Karpas-422 (cell line): ENCODE measurements around the gene GSK3A. TPM values are rescaled to one million over a fixed set of nuclear protein-coding genes. Genes with fewer than 3 reads are reported as not detected.

Experiments
- DNase-seq: peaks from one replicate; pipeline ENCODE4 v3.0.0-alpha.2; 2015
- H2AFZ ChIP-seq: fragments of 200-600 bp; sonication (generic); 2 replicates; pipeline ENCODE4 v1.6.1; 2014; ENCODE audit warnings: antibody characterized with exemption, low read length, mixed read lengths
- H3K27ac ChIP-seq: fragments of 200-600 bp; sonication (generic); 2 replicates; pipeline ENCODE4 v1.5.1; 2014; ENCODE audit warnings: mild to moderate bottlenecking, low read length, moderate library complexity
- H3K27me3 ChIP-seq: fragments of 200-600 bp; sonication (generic); 2 replicates; pipeline ENCODE4 v1.6.1; 2014; ENCODE audit warnings: low read length, mixed read lengths
- H3K36me3 ChIP-seq: fragments of 200-600 bp; sonication (generic); 2 replicates; pipeline ENCODE4 v1.6.1; 2014; ENCODE audit warnings: low read length, mixed read lengths; ENCODE audit not compliant: insufficient read depth
- H3K4me1 ChIP-seq: fragments of 200-600 bp; sonication (generic); 2 replicates; pipeline ENCODE4 v1.6.1; 2014; ENCODE audit warnings: mild to moderate bottlenecking, low read length, mixed read lengths
- H3K4me2 ChIP-seq: fragments of 200-600 bp; sonication (generic); 2 replicates; pipeline ENCODE4 v1.6.1; 2014; ENCODE audit warnings: low read length, low read depth, mild to moderate bottlenecking; ENCODE audit not compliant: poor library complexity, severe bottlenecking
- H3K4me3 ChIP-seq: fragments of 200-600 bp; sonication (generic); 2 replicates; pipeline ENCODE4 v1.5.1; 2014; ENCODE audit warnings: mild to moderate bottlenecking, antibody characterized with exemption, low read length, mixed read lengths
- H3K79me2 ChIP-seq: fragments of 200-600 bp; sonication (generic); 2 replicates; pipeline ENCODE4 v1.6.1; 2014; ENCODE audit warnings: mild to moderate bottlenecking, low read length, mixed read lengths
- H3K9ac ChIP-seq: fragments of 200-600 bp; sonication (generic); 2 replicates; pipeline ENCODE4 v1.6.0; 2014; ENCODE audit warnings: low read length
- H3K9me2 ChIP-seq: fragments of 200-600 bp; sonication (generic), shearing (Covaris generic); replicated peaks from 2 replicates; pipeline ENCODE4 v1.6.0; 2014; ENCODE audit warnings: mild to moderate bottlenecking, low read length, moderate library complexity; ENCODE audit not compliant: insufficient read depth
- H3K9me3 ChIP-seq: fragments of 300-700, 200-600 bp; sonication (generic); 2 replicates; pipeline ENCODE4 v1.6.1; 2014; ENCODE audit warnings: low read length, mixed read lengths
- H4K20me1 ChIP-seq: fragments of 200-600 bp; sonication (generic); 2 replicates; pipeline ENCODE4 v1.6.1; 2014; ENCODE audit warnings: mild to moderate bottlenecking, antibody characterized with exemption, low read length, low read depth; ENCODE audit not compliant: insufficient read depth
- total RNA-seq: library from RNA; depleted of rRNA; stranded (reverse); fragments of >200 nt; shearing (Covaris generic); gene quantifications from 2 replicates; pipeline ENCODE4 v1.2.3, GENCODE V29; 2014; ENCODE audit warnings: low replicate concordance

Gene GSK3A
- total RNA-seq, 1 experiment from 2014 or later: 29.3 TPM

DNA sequence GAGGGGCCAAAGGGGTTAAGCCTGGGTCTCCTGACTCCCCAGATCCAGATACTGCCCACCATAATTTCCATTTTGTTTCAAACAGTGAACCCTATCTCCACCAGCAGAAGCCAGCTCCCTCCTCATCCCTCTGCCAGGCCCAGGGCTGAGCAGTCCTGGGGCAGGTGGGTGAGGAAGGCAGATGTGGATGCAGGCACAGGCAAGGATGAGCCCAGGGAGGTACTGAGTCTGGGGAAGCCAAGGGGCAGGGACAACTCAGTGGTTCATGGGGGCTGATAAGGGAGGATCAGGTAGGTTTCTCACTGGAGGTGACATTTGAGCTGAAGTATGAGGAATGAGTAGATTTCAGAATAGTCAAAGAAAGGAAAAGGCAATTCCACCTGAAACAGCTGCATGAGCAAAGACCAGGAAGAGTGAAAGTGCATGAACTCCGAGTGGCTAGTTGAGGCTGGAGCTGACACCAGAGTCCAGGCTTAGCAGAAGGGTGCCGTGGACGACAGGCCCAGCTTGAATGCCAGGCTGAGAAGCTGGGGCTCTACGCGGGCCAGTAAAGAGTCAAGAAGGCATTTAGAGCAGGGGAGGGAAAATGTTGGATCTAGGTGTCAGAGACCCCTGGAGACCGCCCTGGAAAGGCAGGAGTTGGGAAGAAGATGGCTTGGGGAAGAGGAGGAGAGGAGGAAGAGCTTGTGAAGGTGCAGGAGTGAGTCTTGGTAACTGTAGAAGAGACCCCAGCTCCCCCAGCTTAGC, 36.9 kb upstream of the GSK3A start:
- DNase-seq: no peak
- Histone ChIP-seq H3K9me2 (no peaks in the 10 kb centered on the region), H3K9me3 (no peaks in the 10 kb centered on the region), H3K36me3 (no peaks in the 10 kb centered on the region), H3K4me2 (peak overlapping the region; percentile 95), H3K79me2 (peaks cover 5% of the 10 kb centered on the region; the same call in 1 of the 2 replicates), H3K9ac (peak overlapping the region; percentile 91), H3K4me3 (peak overlapping the region; percentile 89), H3K4me1 (peaks cover 41% of the 10 kb centered on the region), H3K27ac (peak overlapping the region; percentile 81), H3K27me3 (no peaks in the 10 kb centered on the region), H2AFZ (no peak overlapping the region), H4K20me1 (no peaks in the 10 kb centered on the region)

DNA sequence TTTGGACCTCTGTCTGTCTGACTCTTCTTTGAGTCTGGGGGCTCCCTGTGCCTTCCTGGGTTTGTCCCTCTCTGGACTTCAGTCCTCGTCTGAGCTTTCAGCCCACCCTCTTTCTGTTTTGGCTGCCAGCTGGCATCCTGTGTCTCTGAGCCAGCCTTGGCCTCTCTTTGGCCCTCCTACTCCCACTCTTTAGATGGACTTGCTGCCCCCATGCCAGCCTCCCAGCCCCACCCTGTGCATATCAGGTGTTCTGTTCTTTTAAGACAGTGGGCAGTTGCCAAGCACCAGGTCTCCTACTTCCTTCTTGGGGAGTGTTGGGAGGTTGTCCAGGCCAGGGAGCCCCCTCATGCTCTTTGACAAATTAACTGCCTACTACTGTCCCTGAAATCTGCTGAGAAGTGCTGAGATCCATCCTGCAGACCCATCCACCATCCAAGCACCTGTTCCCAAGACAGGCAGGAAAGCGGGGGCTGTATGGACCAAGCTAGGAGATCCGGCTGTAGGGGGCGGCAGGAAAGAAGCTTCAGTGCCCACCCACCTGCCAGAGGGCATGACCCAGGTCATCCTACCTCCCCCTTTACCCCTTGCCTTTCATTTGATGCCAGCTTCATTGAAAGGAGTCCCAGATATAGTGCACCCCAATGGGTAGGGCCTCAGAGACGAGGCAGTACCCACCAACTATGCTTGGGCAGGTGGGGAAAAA, 36.2 kb upstream of the GSK3A start:
- Histone ChIP-seq H3K4me3 (no peak overlapping the region; the same call in 1 of the 2 replicates), H3K4me2 (peak overlapping the region; percentile 95), H3K36me3 (no peaks in the 10 kb centered on the region), H3K27ac (peak overlapping the region; percentile 81; the same call in 1 of the 2 replicates), H3K27me3 (no peaks in the 10 kb centered on the region), H3K79me2 (peaks cover 5% of the 10 kb centered on the region; the same call in 1 of the 2 replicates), H3K4me1 (peaks cover 41% of the 10 kb centered on the region), H3K9ac (peak overlapping the region; percentile 91; the same call in 1 of the 2 replicates), H2AFZ (no peak overlapping the region), H3K9me3 (no peaks in the 10 kb centered on the region), H3K9me2 (no peaks in the 10 kb centered on the region), H4K20me1 (no peaks in the 10 kb centered on the region)
- DNase-seq: no peak

DNA sequence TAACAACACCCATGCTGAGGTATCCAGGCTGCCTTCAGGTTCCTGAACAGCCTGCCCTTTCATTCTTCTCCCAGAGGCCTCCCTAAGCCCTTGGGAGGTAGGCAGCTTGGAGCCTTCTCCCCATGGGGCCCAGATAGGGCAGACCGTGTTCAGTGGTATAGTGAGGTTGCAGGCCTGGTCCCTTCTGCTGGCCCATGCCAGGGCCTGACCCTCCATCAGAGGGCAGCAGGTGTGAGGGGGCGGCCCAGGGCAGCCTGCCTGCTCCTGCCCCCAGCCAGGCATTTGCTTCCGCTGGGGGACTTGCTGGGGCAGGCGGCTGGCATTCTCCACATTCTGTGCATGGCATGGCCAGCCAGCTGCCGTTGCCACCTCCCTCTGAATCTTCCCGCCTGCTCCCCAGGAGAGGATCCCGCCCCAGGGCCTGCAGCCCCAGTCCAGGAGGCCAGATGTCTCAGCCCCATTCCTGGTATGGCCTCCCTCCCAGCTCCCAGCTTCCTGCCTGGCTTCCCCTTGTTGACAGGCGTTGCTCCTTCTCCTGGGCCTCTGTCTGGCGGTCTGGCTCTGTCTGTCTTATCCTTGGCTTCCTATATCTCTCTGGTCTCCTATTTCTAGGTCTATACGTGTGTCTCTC, 35.5 kb upstream of the GSK3A start:
- H3K27ac ChIP-seq: no peak overlapping the region
- no peak overlapping the region for H2AFZ ChIP-seq
- H3K36me3 ChIP-seq: no peaks in the 10 kb centered on the region
- H4K20me1 ChIP-seq: no peaks in the 10 kb centered on the region
- no peaks in the 10 kb centered on the region for H3K9me3 ChIP-seq
- H3K4me1 ChIP-seq: peaks cover 35% of the 10 kb centered on the region
- no peak overlapping the region for H3K4me3 ChIP-seq
- H3K79me2 ChIP-seq: peaks cover 5% of the 10 kb centered on the region; the same call in 1 of the 2 replicates
- H3K27me3 ChIP-seq: no peaks in the 10 kb centered on the region
- 0 out of 2 replicates have a peak overlapping the region, but pooled peaks have one; percentile 91 for H3K9ac ChIP-seq
- H3K9me2 ChIP-seq: no peaks in the 10 kb centered on the region
- DNase-seq: no peak
- no peak overlapping the region for H3K4me2 ChIP-seq

DNA sequence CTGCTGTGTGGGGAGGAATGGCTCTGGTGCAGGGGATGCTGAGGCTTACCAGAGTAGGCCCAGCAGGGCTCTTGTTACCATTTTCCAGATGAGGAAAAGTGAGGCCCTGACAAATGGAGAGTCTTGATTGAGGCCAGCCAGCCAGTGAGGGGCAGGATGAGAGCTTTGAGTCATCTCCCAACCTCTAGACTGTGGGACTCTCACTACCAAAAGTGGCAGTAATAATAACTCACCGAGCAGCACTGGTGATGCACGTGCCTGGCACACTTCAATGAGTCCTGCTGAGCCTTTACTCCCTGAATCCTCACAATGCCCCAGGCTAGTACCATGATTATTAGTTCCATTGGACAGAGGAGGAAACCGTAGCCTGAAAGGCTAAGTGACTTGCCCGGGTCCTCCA, 34.4 kb upstream of the GSK3A start:
- Histone ChIP-seq H3K4me3 (no peak overlapping the region), H3K36me3 (no peaks in the 10 kb centered on the region), H2AFZ (no peak overlapping the region), H3K4me1 (peaks cover 24% of the 10 kb centered on the region), H4K20me1 (no peaks in the 10 kb centered on the region), H3K9me2 (no peaks in the 10 kb centered on the region), H3K27ac (no peak overlapping the region), H3K9me3 (no peaks in the 10 kb centered on the region), H3K4me2 (no peak overlapping the region), H3K9ac (no peak overlapping the region), H3K27me3 (no peaks in the 10 kb centered on the region), H3K79me2 (peaks cover 5% of the 10 kb centered on the region; the same call in 1 of the 2 replicates)
- DNase-seq: no peak

GRCh38 chr19:42276284-42276683, 33.9 kb upstream of the GSK3A start:
- Histone ChIP-seq H4K20me1 (no peaks in the 10 kb centered on the region), H3K79me2 (peaks cover 9% of the 10 kb centered on the region), H3K4me3 (no peak overlapping the region), H3K9me3 (no peaks in the 10 kb centered on the region), H3K9me2 (no peaks in the 10 kb centered on the region), H3K27me3 (no peaks in the 10 kb centered on the region), H3K27ac (no peak overlapping the region), H3K36me3 (no peaks in the 10 kb centered on the region), H3K4me2 (no peak overlapping the region), H3K4me1 (peaks cover 23% of the 10 kb centered on the region), H3K9ac (0 out of 2 replicates have a peak overlapping the region, but pooled peaks have one; percentile 35), H2AFZ (no peak overlapping the region)
- DNase-seq: no peak

DNA sequence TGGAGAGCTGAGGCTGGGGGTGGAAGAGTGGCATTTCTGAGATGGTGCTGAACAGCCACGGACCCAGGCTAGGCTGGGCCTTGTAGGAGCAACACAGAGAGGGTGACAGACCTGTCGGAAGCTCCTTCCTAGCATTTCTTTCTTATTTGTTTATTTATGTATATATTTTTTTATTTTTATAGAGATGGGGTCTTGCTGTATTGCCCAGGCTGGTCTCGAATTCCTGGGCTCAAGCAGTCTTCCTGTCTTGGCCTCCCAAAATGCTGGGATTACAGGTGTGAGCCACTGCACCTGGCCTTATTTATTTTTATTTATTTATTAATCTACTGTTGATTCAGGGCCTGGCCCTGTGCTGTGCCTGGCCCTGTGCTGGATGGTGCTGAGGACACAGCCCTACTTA, 33.1 kb upstream of the GSK3A start:
- no peaks in the 10 kb centered on the region for H3K36me3 ChIP-seq
- H3K9me3 ChIP-seq: no peaks in the 10 kb centered on the region
- H3K4me1 ChIP-seq: peaks cover 27% of the 10 kb centered on the region
- H2AFZ ChIP-seq: no peak overlapping the region
- no peaks in the 10 kb centered on the region for H3K27me3 ChIP-seq
- H3K9ac ChIP-seq: no peak overlapping the region
- no peak for DNase-seq
- no peak overlapping the region for H3K4me2 ChIP-seq
- H3K4me3 ChIP-seq: no peak overlapping the region
- H4K20me1 ChIP-seq: no peaks in the 10 kb centered on the region
- no peaks in the 10 kb centered on the region for H3K9me2 ChIP-seq
- no peak overlapping the region for H3K27ac ChIP-seq
- peaks cover 14% of the 10 kb centered on the region for H3K79me2 ChIP-seq

- peaks cover 18% of the 10 kb centered on the region for H3K79me2 ChIP-seq
- H3K4me2 ChIP-seq: no peak overlapping the region
- peaks cover 30% of the 10 kb centered on the region for H3K4me1 ChIP-seq
Measured at GRCh38 chr19:42275103-42275502, 32.7 kb upstream of the GSK3A start.

More at GRCh38 chr19:42275103-42275502, 32.7 kb upstream of the GSK3A start:
- no peaks in the 10 kb centered on the region for H3K27me3 ChIP-seq
- H2AFZ ChIP-seq: no peak overlapping the region
- H3K9me2 ChIP-seq: no peaks in the 10 kb centered on the region
- no peak overlapping the region for H3K4me3 ChIP-seq
- no peak for DNase-seq
- no peaks in the 10 kb centered on the region for H3K36me3 ChIP-seq
- 0 out of 2 replicates have a peak overlapping the region, but pooled peaks have one; percentile 22 for H3K9ac ChIP-seq
- no peak overlapping the region for H3K27ac ChIP-seq
- no peaks in the 10 kb centered on the region for H3K9me3 ChIP-seq
- no peaks in the 10 kb centered on the region for H4K20me1 ChIP-seq
